SK-N-SH (cell line): ENCODE results near the gene TYROBP. TPM values are rescaled to one million over a fixed set of nuclear protein-coding genes. Genes with fewer than 3 reads are reported as not detected.

Experiments
- CTCF ChIA-PET: fragments of 300-600, 350-600 bp; formaldehyde crosslinking; extraction: SDS; loops from one replicate; lab custom pipeline; 2021; lab: Yijun Ruan, JAX
- POLR2A ChIA-PET: fragments of 350-600 bp; sonication (Branson Sonifier 250); formaldehyde crosslinking; extraction: SDS; loops from one replicate; lab custom pipeline; 2020; ENCODE audit warnings: antibody characterized with exemption, inconsistent platforms; lab: Yijun Ruan, JAX
- DNase-seq: peaks from one replicate; pipeline ENCODE4 v3.0.0; 2012
- H2AFZ ChIP-seq: fragments of 200-600 bp; sonication (generic); 2 replicates; pipeline ENCODE4 v1.8.1; 2016; ENCODE audit warnings: antibody characterized with exemption, mild to moderate bottlenecking, low read depth
- H3F3A ChIP-seq: fragments of 200-600 bp; sonication (generic); replicated peaks from 2 replicates; pipeline ENCODE3; 2016; ENCODE audit warnings: antibody characterized with exemption, mild to moderate bottlenecking; ENCODE audit not compliant: insufficient read depth
- H3K27ac ChIP-seq, 2 experiments: fragments of 200-500 bp in 1 of 2; fragments of 200-600 bp in 1 of 2; sonication (Bioruptor generic) in 1 of 2; sonication (generic), shearing (Covaris generic) in 1 of 2; 2 replicates each; pipeline versions ENCODE4 v1.5.1 to v1.6.1; 2014 to 2016; ENCODE audit warnings: low read depth in 2 of 2, inconsistent platforms in 1 of 2, low read length in 1 of 2, mild to moderate bottlenecking in 1 of 2, mixed read lengths in 1 of 2
- H3K27me3 ChIP-seq: fragments of 200-600 bp; sonication (generic), shearing (Covaris generic); 2 replicates; pipeline ENCODE4 v1.6.1; 2016; ENCODE audit warnings: mixed run types; ENCODE audit not compliant: insufficient read depth
- H3K36me3 ChIP-seq, 2 experiments: fragments of 200-500 bp in 1 of 2; fragments of 200-600 bp in 1 of 2; sonication (Bioruptor generic) in 1 of 2; sonication (generic) in 1 of 2; replicated peaks in 1 of 2; 2 replicates each; pipeline versions ENCODE3 to v1.5.1; 2014 to 2016; ENCODE audit warnings: low read length in 1 of 2, mild to moderate bottlenecking in 1 of 2; ENCODE audit not compliant: insufficient read depth in 2 of 2, control insufficient read depth in 1 of 2
- H3K4me1 ChIP-seq, 2 experiments: fragments of 200-500 bp in 1 of 2; fragments of 200-600 bp in 1 of 2; sonication (Bioruptor generic) in 1 of 2; sonication (generic), shearing (Covaris generic) in 1 of 2; 2 replicates each; pipeline versions ENCODE4 v1.5.1 to v1.6.1; 2014 to 2016; ENCODE audit warnings: low read depth in 1 of 2, low read length in 1 of 2, mixed run types in 1 of 2; ENCODE audit not compliant: insufficient read depth in 2 of 2, control insufficient read depth in 1 of 2
- H3K4me2 ChIP-seq: fragments of 200-600 bp; sonication (generic), shearing (Covaris generic); 2 replicates; pipeline ENCODE4 v1.6.1; 2017; ENCODE audit warnings: mixed run types
- H3K4me3 ChIP-seq, 2 experiments: fragments of 200-500 bp in 1 of 2; fragments of 200-600 bp in 1 of 2; sonication (Bioruptor generic) in 1 of 2; sonication (generic), shearing (Covaris generic) in 1 of 2; 2 replicates each; pipeline versions ENCODE4 v1.5.1 to v1.8.1; 2014 to 2016; ENCODE audit warnings: low read depth in 2 of 2, inconsistent platforms in 1 of 2, low read length in 1 of 2, mild to moderate bottlenecking in 1 of 2, mixed read lengths in 1 of 2, moderate library complexity in 1 of 2
- H3K79me2 ChIP-seq: fragments of 200-600 bp; sonication (generic); 2 replicates; pipeline ENCODE4 v1.8.1; 2017; ENCODE audit warnings: mild to moderate bottlenecking; ENCODE audit not compliant: insufficient read depth
- H3K9ac ChIP-seq: fragments of 200-600 bp; sonication (generic); 2 replicates; pipeline ENCODE4 v1.6.1; 2017; ENCODE audit warnings: mixed run types
- H3K9me2 ChIP-seq: fragments of 200-600 bp; sonication (generic); 2 replicates; pipeline ENCODE4 v1.6.1; 2017; ENCODE audit warnings: mixed run types
- H3K9me3 ChIP-seq: fragments of 200-600 bp; sonication (generic); 2 replicates; pipeline ENCODE4 v1.6.1; 2017; ENCODE audit warnings: mixed run types, mild to moderate bottlenecking, moderate library complexity
- H4K20me1 ChIP-seq: fragments of 200-600 bp; sonication (generic); 2 replicates; pipeline ENCODE4 v1.6.1; 2017; ENCODE audit warnings: mild to moderate bottlenecking, mixed run types; ENCODE audit not compliant: insufficient read depth
- CHD2 ChIP-seq: fragments of 150-350 bp; IDR thresholded peaks from 2 replicates; pipeline ENCODE4 v1.6.1; 2018; ENCODE audit warnings: low read length; ENCODE audit not compliant: partially characterized antibody
- ELF1 ChIP-seq: IDR thresholded peaks from 2 replicates; pipeline ENCODE4 v1.4.0; 2012
- EP300 ChIP-seq, 2 experiments: IDR thresholded peaks; 2 replicates each; pipeline versions ENCODE4 v1.4.0 to v1.6.1; 2012; ENCODE audit warnings: borderline replicate concordance in 1 of 2, low read depth in 1 of 2, low read length in 1 of 2
- FOSL2 ChIP-seq: IDR thresholded peaks from 2 replicates; pipeline ENCODE4 v1.4.0; 2012; ENCODE audit warnings: low read depth, mild to moderate bottlenecking, moderate library complexity, borderline replicate concordance
- FOXJ3 ChIP-seq: sonication (generic); formaldehyde crosslinking; IDR thresholded peaks from 2 replicates; pipeline ENCODE4 v1.5.1; 2020; ENCODE audit warnings: mild to moderate bottlenecking, missing genetic modification reagents
- FOXM1 ChIP-seq: IDR thresholded peaks from 2 replicates; pipeline ENCODE4 v1.4.0; 2012; ENCODE audit warnings: low read depth, mild to moderate bottlenecking
- IRF3 ChIP-seq: fragments of 150-350 bp; IDR thresholded peaks from 2 replicates; pipeline ENCODE4 v1.6.1; 2016; ENCODE audit warnings: mild to moderate bottlenecking, low read depth, low read length
- JUND ChIP-seq: IDR thresholded peaks from 2 replicates; pipeline ENCODE4 v1.4.0; 2012
- MEF2A ChIP-seq: IDR thresholded peaks from 2 replicates; pipeline ENCODE4 v1.4.0; 2012; ENCODE audit warnings: low read depth, borderline replicate concordance
- MXI1 ChIP-seq: IDR thresholded peaks from 2 replicates; pipeline ENCODE4 v1.6.1; 2012; ENCODE audit warnings: mild to moderate bottlenecking, low read depth, low read length, improper control_type of control experiment
- NFIC ChIP-seq: IDR thresholded peaks from 2 replicates; pipeline ENCODE4 v1.4.0; 2012; ENCODE audit warnings: borderline replicate concordance
- PBX3 ChIP-seq: IDR thresholded peaks from 2 replicates; pipeline ENCODE4; 2012
- POLR2AphosphoS5 ChIP-seq: IDR thresholded peaks from 2 replicates; pipeline ENCODE4 v1.6.1; 2012; ENCODE audit warnings: low read depth, low read length
- RAD21 ChIP-seq: IDR thresholded peaks from 2 replicates; pipeline ENCODE4 v1.6.1; 2012; ENCODE audit warnings: mild to moderate bottlenecking, low read length
- REST ChIP-seq: IDR thresholded peaks from 2 replicates; pipeline ENCODE4 v1.6.1; 2012; ENCODE audit warnings: mild to moderate bottlenecking, low read depth, low read length, moderate library complexity
- RFX5 ChIP-seq: IDR thresholded peaks from 2 replicates; pipeline ENCODE4 v1.6.1; 2012; ENCODE audit warnings: mild to moderate bottlenecking, improper control_type of control experiment, low read length
- RXRA ChIP-seq: IDR thresholded peaks from 2 replicates; pipeline ENCODE4 v1.4.0; 2012; ENCODE audit warnings: low read depth, mild to moderate bottlenecking, borderline replicate concordance
- SMC3 ChIP-seq: IDR thresholded peaks from 2 replicates; pipeline ENCODE4 v1.6.1; 2012; ENCODE audit warnings: low read depth, low read length, improper control_type of control experiment
- TCF12 ChIP-seq: IDR thresholded peaks from 2 replicates; pipeline ENCODE4 v1.4.0; 2012
- TEAD4 ChIP-seq: IDR thresholded peaks from 2 replicates; pipeline ENCODE4 v1.4.0; 2012; ENCODE audit warnings: mild to moderate bottlenecking, borderline replicate concordance; ENCODE audit not compliant: insufficient read depth
- YY1 ChIP-seq: IDR thresholded peaks from 2 replicates; pipeline ENCODE4 v1.4.0; 2012; ENCODE audit warnings: low read depth, mild to moderate bottlenecking
- ZBTB33 ChIP-seq: IDR thresholded peaks from 2 replicates; pipeline ENCODE4 v1.4.0; 2012; ENCODE audit warnings: low read depth, borderline replicate concordance
- WGBS: methylation state at CpG from one replicate; pipeline ENCODE4 v1.1.6; 2017; ENCODE audit warnings: low lambda C conversion rate; 5-methylcytosine and 5-hydroxymethylcytosine counted together
- polyA plus RNA-seq, 3 experiments: library from polyadenylated mRNA; depleted of rRNA; stranded (reverse); fragments of >200 nt; gene quantifications; 2 replicates each; pipeline ENCODE4 v1.2.3, GENCODE V29; 2012

The TYROBP gene
- polyA plus RNA-seq, 1 of the 3 experiments (the other 2 are of a cell fraction) = not detected

GRCh38 chr19:35862528-35862927 lies 45.6 kb downstream of the TYROBP start:
- H3K4me2 ChIP-seq = no peak overlapping the region
- CTCF ChIA-PET = no interaction called here
- no peak overlapping the region for H3K27ac ChIP-seq
- no peak for DNase-seq
- no peaks in the 10 kb centered on the region for H3F3A ChIP-seq
- no peaks in the 10 kb centered on the region for H3K79me2 ChIP-seq
- no peak overlapping the region for H3K4me3 ChIP-seq
- no peak overlapping the region for H3K9ac ChIP-seq
- H3K27me3 ChIP-seq = no peaks in the 10 kb centered on the region
- POLR2A ChIA-PET = no interaction called here
- no peaks in the 10 kb centered on the region for H3K9me3 ChIP-seq
- no peaks in the 10 kb centered on the region for H4K20me1 ChIP-seq
- H3K4me1 ChIP-seq = no peaks in the 10 kb centered on the region; a peak in 1 of 4 replicates
- H3K9me2 ChIP-seq = no peaks in the 10 kb centered on the region
- WGBS = 84% methylated on average over 9 of the region's 14 CpGs
- no peak overlapping the region for H2AFZ ChIP-seq
- no peak for TF ChIP-seq POLR2AphosphoS5
- no peak for TF ChIP-seq EP300 (IDR thresholded peaks at IDR 0.05; ENCODE audit: borderline replicate concordance in 1 of 2, low read depth in 1 of 2, low read length in 1 of 2)
- TF ChIP-seq CHD2 = no peak
- no peak for TF ChIP-seq RFX5
- no peak for TF ChIP-seq FOXM1
- no peak for TF ChIP-seq FOXJ3
- TF ChIP-seq TEAD4 = no peak
- TF ChIP-seq SMC3 = no peak
- no peak for TF ChIP-seq NFIC
- no peak for TF ChIP-seq MEF2A
- no peak for TF ChIP-seq RAD21
- TF ChIP-seq JUND = no peak
- TF ChIP-seq TCF12 = no peak
- no peak for TF ChIP-seq PBX3
- no peak for TF ChIP-seq FOSL2
- no peaks in the 10 kb centered on the region for H3K36me3 ChIP-seq

GRCh38 chr19:35861640-35862160 lies 46.4 kb downstream of the TYROBP start:
- Histone ChIP-seq H3K9me2 (no peaks in the 10 kb centered on the region), H4K20me1 (no peaks in the 10 kb centered on the region), H2AFZ (no peak overlapping the region), H3F3A (no peaks in the 10 kb centered on the region), H3K79me2 (no peaks in the 10 kb centered on the region), H3K36me3 (no peaks in the 10 kb centered on the region), H3K4me1 (peaks cover 0 to 5% of the 10 kb centered on the region in 2 experiments; a peak in 1 of 4 replicates), H3K4me2 (no peak overlapping the region), H3K27ac (no peak overlapping the region), H3K4me3 (no peak overlapping the region), H3K9me3 (no peaks in the 10 kb centered on the region), H3K27me3 (no peaks in the 10 kb centered on the region), H3K9ac (no peak overlapping the region)
- POLR2A ChIA-PET = no interaction called here
- CTCF ChIA-PET = interaction anchor here (0.7 to 1.0 kb wide), 2 partner anchors 9 to 12 kb away, joined by 3 to 4 read pairs; no protein-coding TSS in a partner anchor
- 82% methylated on average over 16 of the region's 19 CpGs for WGBS
- no peak for DNase-seq
- TF ChIP-seq ELF1 (no peak), REST (no peak), EP300 (IDR thresholded peaks at IDR 0.05; ENCODE audit: borderline replicate concordance in 1 of 2, low read depth in 1 of 2, low read length in 1 of 2) (no peak), YY1 (no peak), RXRA (no peak), ZBTB33 (no peak), MXI1 (no peak), RFX5 (no peak), TCF12 (no peak), IRF3 (no peak), CHD2 (no peak)
